SK-N-DZ (cell line): Measurements from ENCODE around the gene CIROP.
"Not testable (repeated sequence)": the region's sequence is repeated elsewhere in the genome, so short reads cannot be mapped to it uniquely, and the experiment has no call there.

ENCODE experiments used
- DNase-seq: peaks from one replicate; pipeline ENCODE4 v3.0.0-alpha.2; 2015; ENCODE audit warnings: low spot score

CIROP gene

GRCh38 chr14:23114120-23114458 lies 9.3 kb upstream of the CIROP start:
- no peak for DNase-seq

GRCh38 chr14:23113431-23114119 lies 8.8 kb upstream of the CIROP start:
- no peak for DNase-seq

- DNase-seq: no peak
These were observed 7.8 kb upstream of the CIROP start for GRCh38 chr14:23112359-23113178.

- DNase-seq: no peak
These were observed 6.0 kb upstream of the CIROP start for GRCh38 chr14:23110579-23111365.

GRCh38 chr14:23109769-23110168 lies 5.0 kb upstream of the CIROP start:
- DNase-seq: no peak

GRCh38 chr14:23108169-23108568 lies 3.4 kb upstream of the CIROP start:
- DNase-seq: not testable (repeated sequence)

GRCh38 chr14:23107620-23108019 lies 2.8 kb upstream of the CIROP start:
- DNase-seq: not testable (repeated sequence)

- no peak for DNase-seq
These were observed 1.9 kb upstream of the CIROP start for GRCh38 chr14:23106747-23107045.

GRCh38 chr14:23105348-23105824 lies 597 bp upstream of the CIROP start:
- no peak for DNase-seq

- DNase-seq: no peak
These were observed 659 bp downstream of the CIROP start for GRCh38 chr14:23104070-23104590.

GRCh38 chr14:23103581-23103980 lies 1.2 kb downstream of the CIROP start:
- no peak for DNase-seq

- no peak for DNase-seq
These were observed 2.0 kb downstream of the CIROP start for GRCh38 chr14:23102801-23103200.

- DNase-seq: no peak
These were observed 2.7 kb downstream of the CIROP start for GRCh38 chr14:23101986-23102625.

GRCh38 chr14:23101213-23101970 lies 3.4 kb downstream of the CIROP start:
- DNase-seq: no peak

- DNase-seq: no peak
These were observed 5.5 kb downstream of the CIROP start for GRCh38 chr14:23099212-23099861.

GRCh38 chr14:23097786-23098185 lies 7.0 kb downstream of the CIROP start:
- no peak for DNase-seq

- peak; percentile 100 for DNase-seq
These were observed 9.3 kb downstream of the CIROP start, which contains the start of gene C14orf119 for GRCh38 chr14:23095196-23096108. Gene C14orf119 (plus strand): TSS chr14:23095505. CDS start chr14:23097659, 2,154 bp downstream.

- peak; percentile 91 for DNase-seq
These were observed 10.1 kb downstream of the CIROP start, which contains the start of gene ACIN1 for GRCh38 chr14:23094666-23095195. Gene ACIN1 (minus strand): TSS chr14:23095136. CDS start chr14:23095112, 24 bp downstream.
